Measurements from ENCODE around the gene LIAS.
A peak's percentile ranks its signal among the peaks of the same experiment; 100 is the strongest.

The LIAS gene

GRCh38 chr4:39516407-39516966 lies 57.6 kb downstream of the LIAS start:
- Mint-ChIP-seq H3K4me1 (no peaks in the 10 kb centered on the region), H3K9me3 (no peaks in the 10 kb centered on the region), H3K27ac (ENCODE audit: low read depth) (no peak overlapping the region), H3K4me3 (no peak overlapping the region), H3K36me3 (ENCODE audit: insufficient read depth) (peaks cover 14% of the 10 kb centered on the region), H3K27me3 (no peaks in the 10 kb centered on the region)
- no peak for DNase-seq (ENCODE audit: low spot score in 2 of 2)
- no peak for ATAC-seq (replicated peaks; ENCODE audit: extremely low read depth, poor library complexity, severe bottlenecking)

- DNase-seq (ENCODE audit: low spot score in 2 of 2) (no peak), ATAC-seq (replicated peaks; ENCODE audit: extremely low read depth, poor library complexity, severe bottlenecking) (no peak)
- Mint-ChIP-seq H3K9me3 (no peaks in the 10 kb centered on the region), H3K36me3 (ENCODE audit: insufficient read depth) (peaks cover 11% of the 10 kb centered on the region), H3K27me3 (no peaks in the 10 kb centered on the region), H3K4me1 (no peaks in the 10 kb centered on the region), H3K27ac (ENCODE audit: low read depth) (no peak overlapping the region), H3K4me3 (no peak overlapping the region)
These were observed 59.6 kb downstream of the LIAS start for GRCh38 chr4:39518484-39518883.

- no peak for ATAC-seq (replicated peaks; ENCODE audit: extremely low read depth, poor library complexity, severe bottlenecking)
- H3K4me3 Mint-ChIP-seq = no peak overlapping the region
These were observed 62.5 kb downstream of the LIAS start for GRCh38 chr4:39521253-39521919.

GRCh38 chr4:39522068-39522467 lies 63.2 kb downstream of the LIAS start:
- Mint-ChIP-seq H3K27ac (ENCODE audit: low read depth) (no peak overlapping the region), H3K27me3 (no peaks in the 10 kb centered on the region), H3K9me3 (no peaks in the 10 kb centered on the region), H3K4me1 (peaks cover 13% of the 10 kb centered on the region), H3K4me3 (no peak overlapping the region), H3K36me3 (ENCODE audit: insufficient read depth) (peaks cover 4% of the 10 kb centered on the region)
- no peak for ATAC-seq (replicated peaks; ENCODE audit: extremely low read depth, poor library complexity, severe bottlenecking)
- no peak for DNase-seq (ENCODE audit: low spot score in 2 of 2)

More at GRCh38 chr4:39521253-39521919, 62.5 kb downstream of the LIAS start:
- DNase-seq (ENCODE audit: low spot score in 2 of 2) = no peak
- Mint-ChIP-seq H3K27ac (ENCODE audit: low read depth) (no peak overlapping the region), H3K36me3 (ENCODE audit: insufficient read depth) (peaks cover 4% of the 10 kb centered on the region), H3K27me3 (no peaks in the 10 kb centered on the region), H3K4me1 (peaks cover 8% of the 10 kb centered on the region), H3K9me3 (no peaks in the 10 kb centered on the region)

GRCh38 chr4:39524161-39524957 lies 65.5 kb downstream of the LIAS start:
- no peak for ATAC-seq (replicated peaks; ENCODE audit: extremely low read depth, poor library complexity, severe bottlenecking)
- peaks cover 7% of the 10 kb centered on the region for H3K36me3 Mint-ChIP-seq (ENCODE audit: insufficient read depth)
- H3K4me3 Mint-ChIP-seq = no peak overlapping the region
- no peaks in the 10 kb centered on the region for H3K9me3 Mint-ChIP-seq
- no peaks in the 10 kb centered on the region for H3K27me3 Mint-ChIP-seq
- H3K4me1 Mint-ChIP-seq = peaks cover 24% of the 10 kb centered on the region
- DNase-seq (ENCODE audit: low spot score in 2 of 2) = no peak
- H3K27ac Mint-ChIP-seq (ENCODE audit: low read depth) = no peak overlapping the region

- peak overlapping the region; percentile 99 for H3K4me3 Mint-ChIP-seq
- H3K27me3 Mint-ChIP-seq = no peaks in the 10 kb centered on the region
- H3K9me3 Mint-ChIP-seq = peaks cover 3% of the 10 kb centered on the region
- H3K4me1 Mint-ChIP-seq = peaks cover 24% of the 10 kb centered on the region
- peaks cover 3% of the 10 kb centered on the region for H3K36me3 Mint-ChIP-seq (ENCODE audit: insufficient read depth)
- H3K27ac Mint-ChIP-seq (ENCODE audit: low read depth) = peak overlapping the region; percentile 89
- ATAC-seq (replicated peaks; ENCODE audit: extremely low read depth, poor library complexity, severe bottlenecking) = no peak
- DNase-seq (ENCODE audit: low spot score in 2 of 2) = no peak
These were observed 67.2 kb downstream of the LIAS start for GRCh38 chr4:39525822-39526690.

- DNase-seq (ENCODE audit: low spot score in 2 of 2) = no peak
- H3K27ac Mint-ChIP-seq (ENCODE audit: low read depth) = peak overlapping the region; percentile 89
- H3K4me3 Mint-ChIP-seq = peak overlapping the region; percentile 99
- H3K9me3 Mint-ChIP-seq = peaks cover 8% of the 10 kb centered on the region
- H3K36me3 Mint-ChIP-seq (ENCODE audit: insufficient read depth) = peaks cover 3% of the 10 kb centered on the region
- no peaks in the 10 kb centered on the region for H3K27me3 Mint-ChIP-seq
- peaks cover 24% of the 10 kb centered on the region for H3K4me1 Mint-ChIP-seq
- ATAC-seq (replicated peaks; ENCODE audit: extremely low read depth, poor library complexity, severe bottlenecking) = peak; percentile 18
These were observed 68.0 kb downstream of the LIAS start for GRCh38 chr4:39526765-39527295.

GRCh38 chr4:39527296-39528060 lies 68.6 kb downstream of the LIAS start, which contains the start of gene UGDH:
Gene UGDH, minus strand, starts transcription at chr4:39527439. Its CDS starts 5,927 bp downstream, at chr4:39521512.
- Mint-ChIP-seq H3K27me3 (no peaks in the 10 kb centered on the region), H3K4me3 (peak within 1 kb of the TSS; percentile 99)

GRCh38 chr4:39528061-39528465 lies 69.2 kb downstream of the LIAS start:
- Mint-ChIP-seq H3K27me3 (no peaks in the 10 kb centered on the region), H3K4me1 (peaks cover 24% of the 10 kb centered on the region), H3K4me3 (peak overlapping the region; percentile 99), H3K27ac (ENCODE audit: low read depth) (no peak overlapping the region), H3K9me3 (peaks cover 8% of the 10 kb centered on the region), H3K36me3 (ENCODE audit: insufficient read depth) (peaks cover 3% of the 10 kb centered on the region)
- DNase-seq (ENCODE audit: low spot score in 2 of 2) (peak in 1 of 2 donors; percentile 15), ATAC-seq (replicated peaks; ENCODE audit: extremely low read depth, poor library complexity, severe bottlenecking) (no peak)

More at GRCh38 chr4:39527296-39528060, 68.6 kb downstream of the LIAS start, which contains the start of gene UGDH:
- peak within 1 kb of the TSS; percentile 89 for H3K27ac Mint-ChIP-seq (ENCODE audit: low read depth)
- peak; percentile 76 to 81 for DNase-seq (ENCODE audit: low spot score in 2 of 2)
- peaks cover 3% of the 10 kb centered on the region for H3K36me3 Mint-ChIP-seq (ENCODE audit: insufficient read depth)
- ATAC-seq (replicated peaks; ENCODE audit: extremely low read depth, poor library complexity, severe bottlenecking) = peak; percentile 99
- peaks cover 8% of the 10 kb centered on the region for H3K9me3 Mint-ChIP-seq
- peaks cover 24% of the 10 kb centered on the region for H3K4me1 Mint-ChIP-seq
